H1 (cell line): ENCODE results near the gene SLC22A3. TPM values are rescaled to one million over a fixed set of nuclear protein-coding genes. Genes with fewer than 3 reads are reported as not detected.

Experiments used
- POU5F1 ChIP-seq: IDR thresholded peaks from 2 replicates; pipeline ENCODE4 v1.6.1; 2011; ENCODE audit warnings: low read depth, mild to moderate bottlenecking, low read length, moderate library complexity
- SIX5 ChIP-seq: IDR thresholded peaks from 2 replicates; pipeline ENCODE4 v1.6.1; 2011; ENCODE audit warnings: mild to moderate bottlenecking, low read depth, low read length
- polyA plus RNA-seq, 7 experiments: library from polyadenylated mRNA; depleted of rRNA in 3 of 7; stranded (reverse) in 5 of 7; unstranded in 2 of 7; fragments of >200 nt in 5 of 7; fragments of 200-250 nt in 2 of 7; gene quantifications; 1 replicate in 5 of 7; 2 replicates in 1 of 7; 4 replicates in 1 of 7; pipeline versions ENCODE4 v1.2.1 to v1.2.3, GENCODE V29; 2011 to 2013; ENCODE audit warnings: missing spikeins in 2 of 7, mixed read lengths in 2 of 7
- total RNA-seq: library from RNA; stranded (reverse); fragmentation: NEBNext Ultra II Directional; extraction: Animal tissue kit (Norgen Biotek cat#: 25700); gene quantifications from 2 replicates; pipeline ENCODE4 v1.2.1, GENCODE V29; 2021

Gene SLC22A3
- total and polyA plus RNA-seq, 2 of the 8 experiments (the other 6 are each of a cell fraction or from before 2014, with no cell fraction given), result 1.0 to 2.9 TPM

- TF ChIP-seq SIX5, result no peak
- TF ChIP-seq POU5F1, result no peak
Measured at GRCh38 chr6:160435935-160436334, 87.8 kb downstream of the SLC22A3 start (continued).
